ENCODE measurements around the gene SMIM10L1.

The SMIM10L1 gene

GRCh38 chr12:11171145-11171968, at the start of gene SMIM10L1:
Gene SMIM10L1, plus strand, starts transcription at chr12:11171194. Its CDS starts 163 bp downstream, at chr12:11171357.
- DNase-seq: peak; percentile 88

DNA sequence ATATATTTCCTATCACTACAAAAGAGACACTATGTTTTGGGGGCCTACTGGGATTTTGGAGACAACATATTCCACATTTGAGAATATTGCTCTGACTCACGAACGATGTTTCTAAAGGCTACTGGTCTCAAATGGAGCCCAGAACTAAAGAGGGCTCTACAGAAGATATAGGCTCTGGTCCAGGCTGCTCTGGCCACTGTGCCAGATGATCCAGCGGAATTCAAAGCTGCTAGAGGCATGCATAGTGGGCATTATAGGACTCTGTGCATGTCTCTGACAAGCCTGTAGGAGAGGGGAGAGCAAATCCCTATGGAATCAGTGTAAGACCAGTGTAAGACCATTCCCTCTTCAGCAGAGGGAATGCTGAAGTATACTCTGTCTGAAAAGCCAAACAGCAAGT, 40.6 kb upstream of the SMIM10L1 start:
- DNase-seq: no peak

DNA sequence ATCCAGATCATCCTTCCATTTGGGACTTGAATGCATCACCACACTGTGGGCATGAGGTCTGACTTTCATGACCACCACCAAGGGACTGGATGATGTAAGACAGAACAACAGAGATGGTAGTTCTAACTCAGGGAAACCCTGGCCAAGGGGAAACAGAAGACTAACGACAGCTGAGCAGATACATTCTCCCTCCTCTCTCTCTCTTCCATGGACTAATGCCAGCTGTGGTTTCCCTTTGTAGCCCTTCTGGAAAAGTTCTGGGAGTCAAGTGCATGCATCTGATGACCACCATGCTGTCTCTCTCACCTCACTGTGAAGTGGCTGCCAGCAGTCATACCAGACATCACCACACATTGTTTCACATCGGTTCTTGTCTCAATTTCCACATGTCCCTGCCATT, 40.0 kb upstream of the SMIM10L1 start:
- no peak for DNase-seq

DNA sequence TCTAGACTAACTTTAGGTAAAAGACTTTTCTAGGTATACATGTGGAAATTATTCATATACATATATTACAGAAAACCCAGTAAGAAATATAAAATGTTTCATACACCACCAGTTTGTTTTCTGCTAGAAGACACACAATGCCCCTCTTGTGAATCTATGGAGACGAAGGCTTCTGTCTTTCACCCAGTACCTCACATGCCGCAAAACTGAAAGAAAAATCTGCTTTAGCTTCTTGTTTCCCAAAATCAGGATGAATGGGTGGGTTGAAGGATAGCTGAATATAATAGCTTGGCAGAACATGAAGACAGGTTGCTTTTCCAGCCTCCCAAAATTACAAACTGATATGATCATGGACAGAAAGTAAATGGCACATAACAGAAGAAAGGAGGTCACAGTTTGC, 37.8 kb upstream of the SMIM10L1 start:
- no peak for DNase-seq

GRCh38 chr12:11133816-11134215, 37.2 kb upstream of the SMIM10L1 start:
- DNase-seq: no peak

- no peak for DNase-seq
Observed at GRCh38 chr12:11134305-11134704, 36.7 kb upstream of the SMIM10L1 start, which contains the start of gene TAS2R30. Gene TAS2R30, minus strand, starts transcription at chr12:11134644. Its CDS starts 400 bp downstream, at chr12:11134244.

GRCh38 chr12:11136075-11136474, 34.9 kb upstream of the SMIM10L1 start:
- no peak for DNase-seq

DNA sequence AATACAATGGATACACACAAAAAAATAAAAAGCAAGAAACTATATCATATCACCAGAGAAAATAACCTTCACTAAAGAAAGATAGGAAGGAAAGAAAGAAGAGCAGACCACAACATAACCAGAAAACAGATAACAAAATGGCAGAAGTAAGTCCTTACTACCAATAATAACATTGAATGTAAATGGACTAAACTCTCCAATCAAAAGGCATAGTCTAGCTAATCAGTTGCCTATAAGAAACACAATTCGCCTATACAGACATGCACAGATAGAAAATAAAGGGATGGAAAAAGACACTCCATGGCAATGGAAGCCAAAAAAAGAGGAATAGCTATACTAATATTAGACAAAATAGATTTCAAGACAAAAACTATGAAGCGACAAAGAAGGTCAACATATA, 27.6 kb upstream of the SMIM10L1 start:
- DNase-seq: no peak

- no peak for DNase-seq
Observed at GRCh38 chr12:11144297-11144696, 26.7 kb upstream of the SMIM10L1 start.

DNA sequence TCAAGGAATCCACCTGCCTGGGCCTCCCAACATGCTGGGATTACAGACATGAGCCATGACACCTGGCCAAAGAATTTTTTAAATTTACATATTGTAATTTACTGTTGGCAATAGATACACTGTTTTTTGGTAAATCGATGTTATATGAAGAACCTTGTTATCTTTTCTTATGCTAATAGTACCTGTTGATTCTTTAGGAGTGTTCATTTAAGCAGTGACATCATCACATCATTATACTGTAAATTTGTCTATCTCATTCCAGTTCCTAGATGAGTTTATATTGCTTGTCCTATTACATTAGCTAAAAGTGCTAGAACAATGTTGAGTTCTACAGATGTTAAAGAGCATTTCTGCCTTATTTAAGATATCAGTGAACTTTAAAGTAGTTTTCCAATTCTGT, 23.6 kb upstream of the SMIM10L1 start:
- DNase-seq: no peak

DNA sequence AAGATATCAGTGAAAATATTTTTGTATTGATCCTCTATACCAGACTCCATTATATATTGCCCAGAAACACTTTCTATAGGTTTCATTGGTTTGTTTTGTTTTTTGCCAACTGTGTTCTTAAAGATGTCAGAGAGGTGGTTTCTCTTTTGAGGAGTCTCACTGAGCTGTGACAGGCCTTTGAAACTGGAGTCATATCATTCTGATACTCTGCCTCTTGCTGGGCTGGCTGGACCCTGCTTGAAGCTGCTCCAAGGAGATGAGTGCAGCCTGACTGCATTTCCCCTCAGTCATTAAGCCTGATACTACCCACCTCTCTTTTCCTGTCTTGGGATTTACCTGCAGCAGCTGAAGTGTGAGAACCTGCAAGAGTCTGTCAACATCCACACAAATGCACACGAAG, 20.2 kb upstream of the SMIM10L1 start:
- DNase-seq: no peak

- DNase-seq: no peak
Observed at GRCh38 chr12:11152725-11153124, 18.3 kb upstream of the SMIM10L1 start.

DNA sequence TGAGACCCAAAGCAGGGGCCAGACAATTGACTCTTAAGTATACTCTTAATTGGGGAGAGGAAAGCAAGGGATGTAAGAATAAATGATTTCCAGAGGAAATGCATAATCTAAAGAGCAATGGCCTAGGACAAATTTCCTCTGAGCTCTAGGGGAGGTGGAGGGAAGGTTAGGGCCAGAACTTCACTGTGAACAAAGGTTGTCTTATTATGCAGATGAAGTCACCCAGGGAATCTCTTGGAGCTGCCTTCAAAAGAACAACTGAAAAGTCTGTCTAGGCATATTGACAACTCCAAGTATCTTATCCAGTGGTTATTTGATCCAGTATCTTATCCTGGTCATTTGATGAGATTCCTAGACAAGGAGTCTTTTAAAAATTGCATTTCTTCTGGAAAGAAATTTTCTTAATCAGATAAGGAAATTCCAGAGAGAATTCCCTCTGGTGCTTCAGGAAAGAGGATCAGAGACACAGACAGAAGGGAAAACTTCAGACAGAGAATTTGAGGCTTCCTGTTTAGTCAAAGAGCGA, 16.5 kb upstream of the SMIM10L1 start:
- DNase-seq: no peak

- DNase-seq: no peak
Observed at GRCh38 chr12:11158885-11159444, 12.0 kb upstream of the SMIM10L1 start.

- no peak for DNase-seq
Observed at GRCh38 chr12:11162502-11162901, 8.5 kb upstream of the SMIM10L1 start.

DNA sequence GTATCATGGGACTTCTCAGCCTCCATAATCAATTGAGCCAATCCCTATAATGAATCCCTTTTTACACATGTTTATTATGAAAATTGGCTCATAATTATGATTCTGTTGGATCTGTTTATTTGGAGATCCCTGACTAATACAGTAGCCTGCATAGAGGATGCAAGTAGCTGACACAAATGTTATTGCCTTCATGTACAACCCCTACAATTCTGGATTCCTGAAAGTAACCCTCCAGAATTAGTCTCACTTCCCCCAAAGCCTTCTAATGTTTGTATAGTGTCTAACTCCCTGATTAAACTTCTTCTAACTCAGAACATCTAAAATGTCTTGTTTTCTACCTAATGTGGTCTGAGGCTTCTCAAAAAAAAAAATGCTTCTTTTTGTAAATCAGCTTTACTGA, 6.6 kb upstream of the SMIM10L1 start:
- no peak for DNase-seq

DNA sequence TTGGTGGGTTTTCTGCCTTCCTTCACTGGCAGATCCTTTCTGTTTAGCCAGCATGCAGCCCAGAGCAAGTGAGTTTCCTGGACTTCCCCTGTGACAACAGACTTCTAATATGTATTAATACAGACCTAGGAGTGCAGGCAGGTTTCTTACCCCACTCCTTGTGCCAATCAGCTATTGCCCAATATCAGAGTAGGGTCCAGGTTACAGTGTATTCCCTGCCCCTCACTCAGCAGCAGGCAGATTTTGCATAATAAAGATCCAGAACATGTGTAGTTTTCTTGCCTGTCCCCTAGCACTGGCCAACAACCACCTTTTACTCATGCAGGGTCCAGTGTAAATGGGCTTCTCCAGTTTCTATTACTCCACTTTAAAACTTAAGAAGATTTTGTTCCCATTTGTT, 4.7 kb upstream of the SMIM10L1 start:
- DNase-seq: no peak

- no peak for DNase-seq
Observed at GRCh38 chr12:11170810-11171144, 217 bp upstream of the SMIM10L1 start.

DNA sequence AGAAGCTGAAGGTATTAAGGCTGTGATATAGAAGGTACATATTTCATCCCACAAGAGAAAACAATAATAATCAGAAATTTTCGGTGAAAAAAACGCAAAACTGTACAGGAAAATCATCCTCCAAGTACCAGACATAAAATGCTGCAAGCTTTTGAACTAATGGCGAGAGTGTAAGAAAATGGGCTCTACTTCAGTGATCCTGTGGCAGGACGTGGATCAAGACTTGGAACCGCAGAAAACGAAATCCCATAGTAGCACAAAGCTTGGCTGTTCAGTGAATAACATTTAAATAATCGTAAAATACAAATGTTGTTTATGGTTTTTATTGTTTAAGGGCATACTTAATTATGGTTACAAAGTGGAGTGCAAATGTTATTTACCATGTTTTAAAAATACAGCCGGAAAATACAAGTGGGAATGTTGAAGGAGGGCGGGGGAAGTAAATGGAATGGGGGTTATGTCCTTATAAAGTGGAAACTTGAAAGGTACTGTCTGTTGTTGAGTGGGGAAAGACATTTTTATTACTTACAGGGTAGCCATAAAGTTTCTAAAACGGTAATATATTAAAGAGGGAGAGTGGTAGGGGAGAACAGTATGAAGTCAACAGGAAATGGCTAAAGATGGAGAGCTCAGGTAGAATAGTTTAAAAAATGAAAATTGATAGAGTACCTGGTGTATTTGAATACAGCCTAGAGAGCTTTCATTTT, 1.1 kb downstream of the SMIM10L1 start:
- no peak for DNase-seq

DNA sequence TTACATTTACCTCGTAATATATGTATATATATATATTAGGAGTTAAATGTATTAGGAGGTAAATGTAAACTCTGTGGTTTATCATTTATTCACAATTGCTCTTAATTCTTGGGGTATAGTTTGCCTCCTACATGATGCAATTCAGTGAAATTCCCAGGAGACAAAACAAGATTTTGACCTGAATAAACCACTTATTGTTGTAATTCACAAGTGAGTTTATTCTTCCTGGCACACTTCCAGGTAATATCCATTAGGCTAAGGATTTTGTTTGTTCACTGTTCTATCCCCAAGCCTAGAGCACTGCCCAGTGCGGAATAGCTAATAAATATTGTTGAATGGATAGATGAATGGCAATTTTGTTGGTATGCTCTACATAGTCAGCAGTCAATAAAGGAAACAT, 3.0 kb downstream of the SMIM10L1 start:
- no peak for DNase-seq

DNA sequence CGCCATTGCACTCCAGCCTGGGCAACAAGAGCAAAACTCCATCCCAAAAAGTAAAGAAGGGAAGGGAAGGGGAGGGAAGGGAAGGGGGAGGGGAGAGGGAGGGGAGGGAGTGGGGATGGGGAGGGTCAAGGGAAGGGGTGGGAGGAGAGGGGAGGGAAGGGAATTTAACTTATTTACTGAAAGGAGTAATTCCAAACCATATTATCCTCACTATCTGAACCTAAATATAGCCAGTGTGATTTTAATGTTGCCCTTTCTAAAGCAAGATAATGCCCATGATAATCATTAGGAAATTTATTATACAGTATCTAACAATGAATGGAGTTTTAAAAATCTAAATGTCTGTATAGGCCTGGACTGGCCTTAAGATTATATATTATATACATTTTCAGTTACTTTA, 7.3 kb downstream of the SMIM10L1 start:
- DNase-seq: no peak

DNA sequence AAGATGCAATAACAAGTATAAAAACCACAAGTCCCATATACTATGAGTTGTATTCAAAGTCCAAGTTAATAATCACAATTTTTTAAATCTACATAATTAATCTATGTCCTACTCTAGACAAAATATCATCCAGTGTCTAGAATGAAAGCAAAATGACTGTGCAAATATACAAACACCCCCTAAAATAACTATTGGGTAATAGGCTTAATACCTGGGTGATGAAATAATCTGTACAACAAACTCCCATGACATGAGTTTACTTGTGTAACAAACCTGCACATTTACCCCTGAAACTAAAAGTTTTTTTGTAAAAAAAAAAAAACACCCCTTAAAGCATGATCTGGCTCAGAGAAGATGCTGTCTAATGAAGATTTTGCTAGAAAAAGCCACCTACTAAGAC, 11.5 kb downstream of the SMIM10L1 start:
- DNase-seq: no peak

DNA sequence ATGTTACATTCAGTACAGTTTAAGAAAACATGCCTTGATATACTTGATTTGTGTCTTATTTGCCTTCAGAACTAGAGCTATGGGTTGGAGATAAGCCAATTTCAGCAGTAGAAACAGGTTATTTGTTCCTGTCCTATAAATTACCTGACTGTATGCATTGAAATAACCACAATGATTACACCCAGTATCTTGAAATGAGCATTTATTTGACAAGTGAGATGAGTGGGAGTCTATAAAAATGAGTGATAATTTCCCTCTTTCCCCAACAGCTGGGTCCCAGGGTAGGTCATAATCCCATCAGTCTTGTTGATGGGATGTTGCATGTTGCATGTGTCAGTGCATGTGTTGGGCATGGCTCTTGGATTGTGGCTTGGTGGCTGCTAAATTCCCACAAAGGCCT, 12.0 kb downstream of the SMIM10L1 start:
- no peak for DNase-seq

GRCh38 chr12:11186837-11187236, 15.8 kb downstream of the SMIM10L1 start, which contains the start of gene TAS2R42:
Gene TAS2R42, minus strand, starts transcription at chr12:11186937. Its CDS starts 0 bp downstream, at chr12:11186937.
- no peak for DNase-seq
